Neural progenitor cell (in vitro differentiated cells): ENCODE results near the gene AP5Z1. TPM values are rescaled to one million over a fixed set of nuclear protein-coding genes. Genes with fewer than 3 reads are reported as not detected.

Source experiments
- DNase-seq: peaks from one replicate; pipeline ENCODE4 v3.0.0-alpha.2; 2016; ENCODE audit warnings: low spot score
- H2AFZ ChIP-seq: fragments of 200-600 bp; sonication (generic); replicated peaks from 2 replicates; pipeline ENCODE4 v1.6.1; 2016; ENCODE audit warnings: antibody characterized with exemption
- H3F3A ChIP-seq: fragments of 200-600 bp; sonication (generic); 2 replicates; pipeline ENCODE4 v1.6.1; 2016; ENCODE audit warnings: antibody characterized with exemption, low read depth
- H3K27ac ChIP-seq: fragments of 200-600 bp; sonication (generic); 2 replicates; pipeline ENCODE4 v1.5.1; 2016; ENCODE audit warnings: mild to moderate bottlenecking
- H3K27me3 ChIP-seq: fragments of 200-600 bp; sonication (generic); 2 replicates; pipeline ENCODE4 v1.6.1; 2016; ENCODE audit warnings: mild to moderate bottlenecking, moderate library complexity
- H3K36me3 ChIP-seq: fragments of 200-600 bp; sonication (generic); 2 replicates; pipeline ENCODE4 v1.5.1; 2016
- H3K4me1 ChIP-seq: fragments of 200-600 bp; sonication (generic); 2 replicates; pipeline ENCODE4 v1.6.1; 2016; ENCODE audit warnings: mixed run types
- H3K4me2 ChIP-seq: fragments of 200-600 bp; sonication (generic); 2 replicates; pipeline ENCODE4 v1.6.1; 2016
- H3K4me3 ChIP-seq: fragments of 200-600 bp; sonication (generic); 2 replicates; pipeline ENCODE4 v1.5.1; 2016
- H3K79me2 ChIP-seq: fragments of 200-600 bp; sonication (generic); 2 replicates; pipeline ENCODE4 v1.6.1; 2016; ENCODE audit warnings: low read depth
- H3K9ac ChIP-seq: fragments of 200-600 bp; sonication (generic); 2 replicates; pipeline ENCODE4 v1.6.1; 2016
- H3K9me3 ChIP-seq: fragments of 200-600 bp; sonication (generic); 2 replicates; pipeline ENCODE4 v1.5.1; 2016; ENCODE audit warnings: low read depth
- H4K20me1 ChIP-seq: fragments of 200-600 bp; sonication (generic); 2 replicates; pipeline ENCODE4 v1.6.1; 2016; ENCODE audit warnings: low read depth
- H3K27ac Mint-ChIP-seq: 3 replicates; pipeline ENCODE4 v1.8.0; 2021; ENCODE audit warnings: mixed read lengths
- H3K27me3 Mint-ChIP-seq: 2 replicates; pipeline ENCODE4 v1.8.0; 2022; ENCODE audit warnings: low read depth, mild to moderate bottlenecking, inconsistent platforms, moderate library complexity, mixed read lengths; ENCODE audit not compliant: insufficient read depth
- H3K36me3 Mint-ChIP-seq: 3 replicates; pipeline ENCODE4 v1.8.0; 2021; ENCODE audit warnings: mixed read lengths
- H3K4me1 Mint-ChIP-seq: 3 replicates; pipeline ENCODE4 v1.8.0; 2021; ENCODE audit warnings: mixed read lengths
- H3K4me3 Mint-ChIP-seq: 3 replicates; pipeline ENCODE4 v1.8.0; 2021; ENCODE audit warnings: mild to moderate bottlenecking, moderate library complexity, mixed read lengths
- H3K9me3 Mint-ChIP-seq: 3 replicates; pipeline ENCODE4 v1.8.0; 2020; ENCODE audit warnings: mixed read lengths
- EZH2 ChIP-seq: fragments of 200-600 bp; sonication (generic); IDR thresholded peaks from 2 replicates; pipeline ENCODE4 v1.6.1; 2017; ENCODE audit warnings: antibody characterized with exemption, mild to moderate bottlenecking, moderate library complexity
- EZH2phosphoT487 ChIP-seq: fragments of 200-600 bp; sonication (generic); IDR thresholded peaks from 2 replicates; pipeline ENCODE4 v1.6.1; 2017; ENCODE audit warnings: antibody characterized with exemption
- total RNA-seq: library from RNA; depleted of rRNA; stranded (reverse); fragments of >200 nt; gene quantifications from 2 replicates; pipeline ENCODE4 v1.2.3, GENCODE V29; 2015; ENCODE audit warnings: low replicate concordance
- TF ChIP-seq, protein P1 (sequence below): fragments of 200-600 bp; sonication (generic); IDR thresholded peaks from 2 replicates; pipeline ENCODE4 v1.5.1; 2017; ENCODE audit warnings: antibody characterized with exemption, mild to moderate bottlenecking

AP5Z1 gene
- total RNA-seq, 1 donor from 2014 or later: 8.3 TPM

DNA sequence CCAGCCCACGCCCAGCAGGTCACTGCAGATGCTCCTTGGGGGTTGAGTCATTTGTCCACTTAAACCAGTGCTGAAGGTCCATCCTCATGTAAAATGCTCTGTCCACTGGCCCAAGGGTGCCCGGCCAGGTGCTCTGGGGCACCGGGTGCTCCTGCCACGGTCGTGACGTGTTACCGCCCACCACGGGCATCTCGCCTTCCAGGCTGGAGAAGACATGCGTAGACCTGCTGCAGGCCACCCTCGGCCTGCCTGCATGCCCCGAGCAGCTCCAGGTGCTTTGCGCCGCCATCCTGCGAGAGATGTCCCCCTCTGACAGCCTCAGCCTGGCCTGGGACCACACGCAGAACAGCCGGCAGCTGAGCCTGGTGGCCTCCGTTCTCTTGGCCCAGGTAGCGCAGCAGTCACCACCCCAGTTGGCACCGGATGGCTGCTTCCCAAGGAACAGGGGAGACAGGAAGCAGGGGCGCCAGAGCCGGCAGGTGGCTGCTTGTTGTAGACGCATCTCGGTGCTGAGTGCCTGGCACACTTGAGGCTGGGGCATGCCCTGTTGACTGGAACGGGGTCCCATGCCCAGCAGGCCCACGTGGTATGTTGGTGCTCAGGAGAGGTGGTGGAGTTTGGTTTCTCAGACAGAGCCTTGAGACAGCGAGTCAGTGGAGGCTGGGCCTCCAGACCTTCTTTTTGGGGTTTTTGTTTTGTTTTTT lies 6.1 kb downstream of the AP5Z1 start:
- Mint-ChIP-seq H3K4me1 (peaks cover 5% of the 10 kb centered on the region), H3K27me3 (peaks cover 2% of the 10 kb centered on the region), H3K27ac (no peak overlapping the region), H3K9me3 (no peaks in the 10 kb centered on the region), H3K36me3 (no peaks in the 10 kb centered on the region), H3K4me3 (no peak overlapping the region)
- Histone ChIP-seq H4K20me1 (no peaks in the 10 kb centered on the region), H3K4me2 (no peak overlapping the region), H3K9ac (no peak overlapping the region), H3F3A (peaks cover 4% of the 10 kb centered on the region), H3K4me3 (no peak overlapping the region), H3K36me3 (no peaks in the 10 kb centered on the region), H3K79me2 (peaks cover 12% of the 10 kb centered on the region), H3K4me1 (no peaks in the 10 kb centered on the region), H3K27ac (no peak overlapping the region), H3K9me3 (no peaks in the 10 kb centered on the region), H3K27me3 (no peaks in the 10 kb centered on the region), H2AFZ (no peak overlapping the region)
- DNase-seq: no peak
- TF ChIP-seq, protein P1, sequence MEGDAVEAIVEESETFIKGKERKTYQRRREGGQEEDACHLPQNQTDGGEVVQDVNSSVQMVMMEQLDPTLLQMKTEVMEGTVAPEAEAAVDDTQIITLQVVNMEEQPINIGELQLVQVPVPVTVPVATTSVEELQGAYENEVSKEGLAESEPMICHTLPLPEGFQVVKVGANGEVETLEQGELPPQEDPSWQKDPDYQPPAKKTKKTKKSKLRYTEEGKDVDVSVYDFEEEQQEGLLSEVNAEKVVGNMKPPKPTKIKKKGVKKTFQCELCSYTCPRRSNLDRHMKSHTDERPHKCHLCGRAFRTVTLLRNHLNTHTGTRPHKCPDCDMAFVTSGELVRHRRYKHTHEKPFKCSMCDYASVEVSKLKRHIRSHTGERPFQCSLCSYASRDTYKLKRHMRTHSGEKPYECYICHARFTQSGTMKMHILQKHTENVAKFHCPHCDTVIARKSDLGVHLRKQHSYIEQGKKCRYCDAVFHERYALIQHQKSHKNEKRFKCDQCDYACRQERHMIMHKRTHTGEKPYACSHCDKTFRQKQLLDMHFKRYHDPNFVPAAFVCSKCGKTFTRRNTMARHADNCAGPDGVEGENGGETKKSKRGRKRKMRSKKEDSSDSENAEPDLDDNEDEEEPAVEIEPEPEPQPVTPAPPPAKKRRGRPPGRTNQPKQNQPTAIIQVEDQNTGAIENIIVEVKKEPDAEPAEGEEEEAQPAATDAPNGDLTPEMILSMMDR: no peak
- TF ChIP-seq EZH2phosphoT487 (no peak), EZH2 (no peak)

DNA sequence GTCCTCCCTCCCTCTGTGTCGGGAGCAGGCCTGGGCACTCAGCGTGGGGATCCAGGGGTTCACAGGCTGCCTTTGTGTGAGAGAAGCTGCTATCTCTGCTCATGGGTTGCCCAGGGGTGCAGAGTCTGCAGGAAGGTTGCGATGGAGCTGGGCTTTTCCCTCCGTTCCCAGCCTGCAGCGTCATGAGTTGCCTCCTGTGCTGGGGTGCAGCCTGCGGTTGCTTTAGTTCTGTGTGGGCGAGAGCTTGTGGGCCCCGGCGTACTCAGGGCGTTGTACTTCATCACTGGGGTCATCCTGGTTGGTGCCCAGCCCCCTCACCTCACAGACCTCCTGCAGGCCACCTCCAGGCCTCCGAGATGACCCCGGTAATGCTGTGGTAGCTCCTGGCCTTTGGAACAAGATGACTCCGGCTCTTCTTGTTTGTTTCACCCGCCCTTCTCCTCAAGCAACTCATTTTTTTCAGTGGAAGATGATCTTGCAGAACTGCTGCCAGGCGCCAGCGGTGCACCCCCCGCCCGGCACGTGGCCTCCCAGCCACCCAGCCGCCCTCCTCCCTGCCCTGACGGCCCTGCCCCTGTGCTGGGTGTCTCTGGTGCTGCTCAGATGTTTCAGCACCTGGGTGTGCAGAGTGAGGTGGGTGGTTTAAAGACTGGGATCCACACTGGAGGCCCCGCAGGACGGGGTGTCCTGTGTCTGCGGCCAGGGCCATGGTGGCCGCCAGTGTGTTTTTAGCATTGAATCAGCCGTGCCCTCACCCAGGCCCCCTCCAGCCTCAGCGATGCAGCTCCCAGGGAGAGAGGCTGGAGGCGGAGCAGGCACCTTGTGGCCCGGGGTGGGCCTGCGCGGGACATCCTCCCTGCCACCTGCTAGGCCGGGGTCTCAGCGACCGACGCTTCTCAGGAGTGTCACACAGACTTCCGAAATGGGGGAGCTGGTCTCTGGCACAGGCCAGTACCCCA lies 7.2 kb downstream of the AP5Z1 start:
- Mint-ChIP-seq H3K4me1 (no peaks in the 10 kb centered on the region), H3K27me3 (peaks cover 2% of the 10 kb centered on the region), H3K4me3 (no peak overlapping the region), H3K9me3 (no peaks in the 10 kb centered on the region), H3K27ac (no peak overlapping the region), H3K36me3 (no peaks in the 10 kb centered on the region)
- Histone ChIP-seq H3K27ac (no peak overlapping the region), H3K4me3 (no peak overlapping the region), H3K79me2 (peaks cover 6% of the 10 kb centered on the region), H3K4me1 (no peaks in the 10 kb centered on the region), H3K4me2 (no peak overlapping the region), H3K9me3 (no peaks in the 10 kb centered on the region), H4K20me1 (no peaks in the 10 kb centered on the region), H3K36me3 (no peaks in the 10 kb centered on the region), H3K9ac (no peak overlapping the region), H3K27me3 (no peaks in the 10 kb centered on the region), H3F3A (peaks cover 4% of the 10 kb centered on the region), H2AFZ (no peak overlapping the region)
- no peak for TF ChIP-seq EZH2phosphoT487
- TF ChIP-seq, protein P1: no peak
- no peak for TF ChIP-seq EZH2
- no peak for DNase-seq

DNA sequence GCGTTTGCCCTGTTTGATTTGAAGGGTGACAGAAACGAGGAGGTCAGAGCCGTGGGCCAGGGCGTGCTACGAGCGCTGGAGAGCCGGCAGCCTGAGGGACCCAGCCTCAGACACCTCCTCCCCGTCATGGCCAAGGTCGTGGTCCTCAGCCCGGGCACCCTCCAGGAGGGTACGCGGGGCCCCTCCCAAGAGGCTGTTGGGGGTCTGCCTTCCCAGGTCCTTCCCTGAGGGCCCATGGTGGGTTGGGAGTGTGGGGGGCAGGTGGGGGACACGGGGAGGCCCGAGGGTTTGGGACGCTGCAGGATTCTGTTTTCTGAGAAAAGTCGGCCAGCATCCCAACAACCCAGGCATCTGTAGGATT lies 7.8 kb downstream of the AP5Z1 start:
- Histone ChIP-seq H3F3A (peaks cover under 1% of the 10 kb centered on the region), H3K9ac (no peak overlapping the region), H3K4me1 (no peaks in the 10 kb centered on the region), H3K9me3 (no peaks in the 10 kb centered on the region), H3K27ac (no peak overlapping the region), H3K27me3 (no peaks in the 10 kb centered on the region), H2AFZ (no peak overlapping the region), H3K4me2 (no peak overlapping the region), H3K36me3 (no peaks in the 10 kb centered on the region), H3K4me3 (no peak overlapping the region), H4K20me1 (no peaks in the 10 kb centered on the region), H3K79me2 (peaks cover 6% of the 10 kb centered on the region)
- H3K27ac Mint-ChIP-seq: no peak overlapping the region
- DNase-seq: no peak
- peaks cover 2% of the 10 kb centered on the region for H3K27me3 Mint-ChIP-seq
- no peaks in the 10 kb centered on the region for H3K9me3 Mint-ChIP-seq
- no peak overlapping the region for H3K4me3 Mint-ChIP-seq
- H3K4me1 Mint-ChIP-seq: no peaks in the 10 kb centered on the region
- H3K36me3 Mint-ChIP-seq: no peaks in the 10 kb centered on the region
- TF ChIP-seq EZH2 (no peak), EZH2phosphoT487 (no peak)
- TF ChIP-seq, protein P1: no peak
